HCT116 (cell line): ENCODE data around the gene REST. TPM values are rescaled to one million over a fixed set of nuclear protein-coding genes. Genes with fewer than 3 reads are reported as not detected.

Experiments
- ATAC-seq: fragments of 200-7000 bp; cut with Tn5 transposase; 2 replicates; pipeline ENCODE4 v1.9.1; 2020; ENCODE audit warnings: mild to moderate bottlenecking, moderate library complexity
- BruUV-seq: library from RNA; stranded (reverse); fragments of 400-500 nt; replicated peaks from 2 replicates; lab custom pipeline; 2021; lab: Mats Ljungman, UMichigan
- CTCF ChIA-PET: fragments of 300-600 bp; sonication (Branson Sonifier 250); formaldehyde crosslinking; loops from one replicate; lab custom pipeline; 2021; ENCODE audit warnings: antibody characterized with exemption; lab: Charles Lee
- POLR2A ChIA-PET: fragments of 300-600, 350-600 bp; sonication (Branson Sonifier 250); formaldehyde crosslinking; loops from one replicate; lab custom pipeline; 2021; ENCODE audit warnings: antibody characterized with exemption; lab: Charles Lee
- RAD21 ChIA-PET, 2 experiments: fragments of 300-600 bp; sonication (Branson Sonifier 250); formaldehyde crosslinking; loops; one replicate each; lab custom pipeline; 2023; ENCODE audit warnings: low total read pairs in 2 of 2; ENCODE audit not compliant: uncharacterized antibody in 2 of 2, unreplicated experiment in 2 of 2, low non-redundant PET in 1 of 2; lab: Charles Lee
- DNase-seq: peaks from one replicate; pipeline ENCODE4 v3.0.0-alpha.2; 2010; ENCODE audit warnings: low read depth, low spot score
- H2AFZ ChIP-seq: fragments of 200-600 bp; shearing (Covaris generic), sonication (generic); 2 replicates; pipeline ENCODE4 v1.6.1; 2017; ENCODE audit warnings: low read depth, mixed run types, mixed read lengths, antibody characterized with exemption, low read length; ENCODE audit not compliant: poor library complexity, severe bottlenecking
- H3K27ac ChIP-seq: 2 replicates; pipeline ENCODE4 v1.5.1; 2012; ENCODE audit warnings: low read depth, low read length
- H3K27me3 ChIP-seq: fragments of 200-600 bp; sonication (generic); 2 replicates; pipeline ENCODE4 v1.6.1; 2016; ENCODE audit warnings: mixed run types, low read length, mixed read lengths; ENCODE audit not compliant: insufficient read depth
- H3K36me3 ChIP-seq, 2 experiments: fragments of 200-500 bp in 1 of 2; fragments of 200-600 bp in 1 of 2; sonication (Bioruptor generic) in 1 of 2; sonication (generic) in 1 of 2; 2 replicates each; pipeline versions ENCODE4 v1.5.1 to v1.6.1; 2014 to 2016; ENCODE audit warnings: low read length in 2 of 2, inconsistent platforms in 1 of 2, mixed read lengths in 1 of 2, mixed run types in 1 of 2; ENCODE audit not compliant: insufficient read depth in 2 of 2, control insufficient read depth in 1 of 2
- H3K4me1 ChIP-seq, 2 experiments: fragments of 200-600 bp in 1 of 2; sonication (generic) in 1 of 2; 2 replicates each; pipeline versions ENCODE4 v1.5.1 to v1.6.1; 2012 to 2017; ENCODE audit warnings: low read length in 2 of 2, inconsistent platforms in 1 of 2, mild to moderate bottlenecking in 1 of 2, mixed read lengths in 1 of 2, mixed run types in 1 of 2, moderate library complexity in 1 of 2; ENCODE audit not compliant: insufficient read depth in 2 of 2, control insufficient read depth in 1 of 2
- H3K4me2 ChIP-seq: fragments of 200-600 bp; sonication (generic); 2 replicates; pipeline ENCODE4 v1.6.1; 2017; ENCODE audit warnings: mixed run types, low read length, mixed read lengths
- H3K4me3 ChIP-seq, 2 experiments: fragments of 200-600 bp in 1 of 2; sonication (generic) in 1 of 2; replicated peaks in 1 of 2; 2 replicates each; pipeline ENCODE4 v1.5.1; 2011 to 2016; ENCODE audit warnings: low read length in 2 of 2, control low read depth in 1 of 2, low read depth in 1 of 2, mild to moderate bottlenecking in 1 of 2, mixed read lengths in 1 of 2, mixed run types in 1 of 2
- H3K79me2 ChIP-seq: fragments of 200-600 bp; sonication (generic); 2 replicates; pipeline ENCODE4 v1.6.1; 2017; ENCODE audit warnings: mild to moderate bottlenecking, mixed run types, low read length, moderate library complexity, mixed read lengths; ENCODE audit not compliant: insufficient read depth
- H3K9ac ChIP-seq: fragments of 200-600 bp; sonication (generic); 2 replicates; pipeline ENCODE4 v1.6.1; 2016; ENCODE audit warnings: low read length, mixed read lengths
- H3K9me2 ChIP-seq: fragments of 200-600 bp; sonication (generic), shearing (Covaris generic); 2 replicates; pipeline ENCODE4 v1.6.1; 2017; ENCODE audit warnings: mixed run types, mild to moderate bottlenecking, moderate library complexity; ENCODE audit not compliant: insufficient read depth
- H3K9me3 ChIP-seq, 2 experiments: fragments of 200-500 bp in 1 of 2; fragments of 200-600 bp in 1 of 2; sonication (Bioruptor generic) in 1 of 2; sonication (generic) in 1 of 2; 2 replicates each; pipeline ENCODE4 v1.6.1; 2014 to 2017; ENCODE audit warnings: low read length in 2 of 2, mixed read lengths in 2 of 2, inconsistent platforms in 1 of 2, low read depth in 1 of 2, mild to moderate bottlenecking in 1 of 2, mixed run types in 1 of 2, moderate library complexity in 1 of 2; ENCODE audit not compliant: control insufficient read depth in 1 of 2, insufficient read depth in 1 of 2
- H4K20me1 ChIP-seq: fragments of 200-600 bp; sonication (generic), shearing (Covaris generic); 2 replicates; pipeline ENCODE4 v1.6.1; 2017; ENCODE audit warnings: mixed run types, mild to moderate bottlenecking, moderate library complexity; ENCODE audit not compliant: insufficient read depth
- ELF1 ChIP-seq: IDR thresholded peaks from 2 replicates; pipeline ENCODE4 v1.6.1; 2012; ENCODE audit warnings: low read depth, borderline replicate concordance
- EZH2 ChIP-seq: fragments of 200-600 bp; sonication (generic); IDR thresholded peaks from 2 replicates; pipeline ENCODE4 v1.6.1; 2017; ENCODE audit warnings: antibody characterized with exemption, mixed run types
- POLR2AphosphoS5 ChIP-seq: IDR thresholded peaks from 2 replicates; pipeline ENCODE4 v1.6.1; 2011; ENCODE audit warnings: mild to moderate bottlenecking, low read depth, low read length, moderate library complexity
- SIN3A ChIP-seq: IDR thresholded peaks from 2 replicates; pipeline ENCODE4 v1.6.1; 2012; ENCODE audit warnings: low read depth
- SRF ChIP-seq: IDR thresholded peaks from 2 replicates; pipeline ENCODE4 v1.6.1; 2012; ENCODE audit warnings: low read depth
- ZFX ChIP-seq: fragments of 450-650 bp; IDR thresholded peaks from 2 replicates; pipeline ENCODE4 v1.6.1; 2017
- ZNF274 ChIP-seq: fragments of 200-500 bp; sonication (Bioruptor generic); IDR thresholded peaks from 2 replicates; pipeline ENCODE4 v1.6.1; 2014; ENCODE audit warnings: mild to moderate bottlenecking, low read depth, low read length, inconsistent platforms
- intact Hi-C: fragments of 100-400 bp; cut with micrococcal nuclease; formaldehyde crosslinking; loops from 2 replicates; pipeline ENCODE4 v1.10.0; 2022
- total RNA-seq: library from RNA; stranded (reverse); gene quantifications from one replicate; pipeline ENCODE4 v1.2.1, GENCODE V29; 2021; ENCODE audit not compliant: unreplicated experiment
- TF ChIP-seq, protein P1 (sequence below): IDR thresholded peaks from 2 replicates; pipeline ENCODE4 v1.6.1; 2012
- TF ChIP-seq, protein P2 (sequence below): IDR thresholded peaks from 2 replicates; pipeline ENCODE4 v1.6.1; 2011; ENCODE audit warnings: mild to moderate bottlenecking, low read length, moderate library complexity; ENCODE audit not compliant: insufficient replicate concordance; ENCODE audit errors: extremely low read depth
- TF ChIP-seq, protein P3 (sequence below): IDR thresholded peaks from 2 replicates; pipeline ENCODE4 v1.6.1; 2012

The REST gene
- total RNA-seq, 1 experiment from 2014 or later: 42.6 TPM

DNA sequence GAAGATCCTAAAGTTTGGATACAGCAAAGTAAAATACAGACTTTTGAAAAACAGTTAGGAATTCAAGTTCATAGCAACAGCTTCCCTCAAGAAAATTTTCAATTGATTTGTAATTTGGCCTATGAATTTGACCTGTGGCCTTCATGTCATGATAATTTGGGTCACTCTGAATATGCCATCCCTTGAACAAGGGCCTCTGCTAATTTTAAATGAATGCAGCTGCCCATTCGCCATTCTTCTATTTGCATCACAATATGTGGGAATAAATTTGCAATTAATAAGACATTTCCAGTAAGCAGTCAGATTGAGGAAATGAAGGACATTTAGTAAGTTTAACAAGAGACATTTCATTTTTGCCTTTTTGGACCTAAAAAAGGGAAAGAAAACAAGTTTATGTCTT, 1.9 kb upstream of the REST start:
- POLR2A ChIA-PET: no interaction called here

More for the DNA sequence above, 1.9 kb upstream of the REST start:
- ATAC-seq (no peak), DNase-seq (no peak)
- Histone ChIP-seq H3K4me2 (no peak overlapping the region), H2AFZ (no peak overlapping the region), H3K27ac (no peak overlapping the region), H3K79me2 (peaks cover 20% of the 10 kb centered on the region), H3K4me3 (no peak overlapping the region), H3K9ac (no peak overlapping the region), H3K9me2 (no peaks in the 10 kb centered on the region), H4K20me1 (no peaks in the 10 kb centered on the region), H3K9me3 (no peaks in the 10 kb centered on the region), H3K27me3 (no peaks in the 10 kb centered on the region), H3K36me3 (no peaks in the 10 kb centered on the region), H3K4me1 (peaks cover 8 to 14% of the 10 kb centered on the region in 2 experiments)
- intact Hi-C loops: loop anchor here (5.0 to 10.0 kb wide), 2 partner anchors 72 to 471 kb away; partner anchors contain the start of genes NOA1, PAICS, POLR2B and PPAT
- CTCF ChIA-PET: no interaction called here
- TF ChIP-seq ELF1 (no peak), ZFX (no peak), EZH2 (no peak), SIN3A (no peak), POLR2AphosphoS5 (no peak), ZNF274 (no peak), SRF (no peak)
- TF ChIP-seq, protein P1, sequence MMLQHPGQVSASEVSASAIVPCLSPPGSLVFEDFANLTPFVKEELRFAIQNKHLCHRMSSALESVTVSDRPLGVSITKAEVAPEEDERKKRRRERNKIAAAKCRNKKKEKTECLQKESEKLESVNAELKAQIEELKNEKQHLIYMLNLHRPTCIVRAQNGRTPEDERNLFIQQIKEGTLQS: no peak
- TF ChIP-seq, protein P2, sequence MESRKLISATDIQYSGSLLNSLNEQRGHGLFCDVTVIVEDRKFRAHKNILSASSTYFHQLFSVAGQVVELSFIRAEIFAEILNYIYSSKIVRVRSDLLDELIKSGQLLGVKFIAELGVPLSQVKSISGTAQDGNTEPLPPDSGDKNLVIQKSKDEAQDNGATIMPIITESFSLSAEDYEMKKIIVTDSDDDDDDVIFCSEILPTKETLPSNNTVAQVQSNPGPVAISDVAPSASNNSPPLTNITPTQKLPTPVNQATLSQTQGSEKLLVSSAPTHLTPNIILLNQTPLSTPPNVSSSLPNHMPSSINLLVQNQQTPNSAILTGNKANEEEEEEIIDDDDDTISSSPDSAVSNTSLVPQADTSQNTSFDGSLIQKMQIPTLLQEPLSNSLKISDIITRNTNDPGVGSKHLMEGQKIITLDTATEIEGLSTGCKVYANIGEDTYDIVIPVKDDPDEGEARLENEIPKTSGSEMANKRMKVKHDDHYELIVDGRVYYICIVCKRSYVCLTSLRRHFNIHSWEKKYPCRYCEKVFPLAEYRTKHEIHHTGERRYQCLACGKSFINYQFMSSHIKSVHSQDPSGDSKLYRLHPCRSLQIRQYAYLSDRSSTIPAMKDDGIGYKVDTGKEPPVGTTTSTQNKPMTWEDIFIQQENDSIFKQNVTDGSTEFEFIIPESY: no peak
- TF ChIP-seq, protein P3, sequence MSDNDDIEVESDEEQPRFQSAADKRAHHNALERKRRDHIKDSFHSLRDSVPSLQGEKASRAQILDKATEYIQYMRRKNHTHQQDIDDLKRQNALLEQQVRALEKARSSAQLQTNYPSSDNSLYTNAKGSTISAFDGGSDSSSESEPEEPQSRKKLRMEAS: no peak
- RAD21 ChIA-PET: no interaction called here
- BruUV-seq: no TSS peak
